WTC11 (cell line): Measurements from ENCODE around the gene IFI16. TPM values are rescaled to one million over a fixed set of nuclear protein-coding genes. Genes with fewer than 3 reads are reported as not detected.
A peak's percentile ranks its signal among the peaks of the same experiment; 100 is the strongest.

Experiments used
- ATAC-seq: fragments of 200-7000 bp; cut with Tn5 transposase; 2 replicates; pipeline ENCODE4 v1.10.0; 2021; ENCODE audit warnings: mild to moderate bottlenecking, moderate library complexity
- CTCF ChIA-PET: fragments of 300-600 bp; sonication (Branson Sonifier 250); formaldehyde crosslinking; loops from one replicate; lab custom pipeline; 2021; ENCODE audit warnings: antibody characterized with exemption; lab: Charles Lee
- POLR2A ChIA-PET: fragments of 350-600 bp; sonication (Branson Sonifier 250); formaldehyde crosslinking; loops from one replicate; lab custom pipeline; 2021; ENCODE audit warnings: antibody characterized with exemption; lab: Charles Lee
- DNase-seq: peaks from one replicate; pipeline ENCODE4 v3.0.0; 2021; ENCODE audit warnings: low spot score
- H3K27ac Mint-ChIP-seq: 2 replicates; pipeline ENCODE4 v1.8.0; 2021; ENCODE audit warnings: mixed read lengths
- H3K27me3 Mint-ChIP-seq: 2 replicates; pipeline ENCODE4 v1.8.0; 2021; ENCODE audit warnings: low read depth, mild to moderate bottlenecking, moderate library complexity, mixed read lengths
- H3K36me3 Mint-ChIP-seq: 2 replicates; pipeline ENCODE4 v1.8.0; 2021; ENCODE audit warnings: mixed read lengths
- H3K4me1 Mint-ChIP-seq: 2 replicates; pipeline ENCODE4 v1.8.0; 2022; ENCODE audit warnings: mixed read lengths
- H3K4me3 Mint-ChIP-seq: 2 replicates; pipeline ENCODE4 v1.8.0; 2021; ENCODE audit warnings: mild to moderate bottlenecking, moderate library complexity, mixed read lengths
- H3K9me3 Mint-ChIP-seq: 2 replicates; pipeline ENCODE4 v1.8.0; 2021; ENCODE audit warnings: mixed read lengths
- ETV6 ChIP-seq: sonication (generic); formaldehyde crosslinking; IDR thresholded peaks from 2 replicates; pipeline ENCODE4 v1.8.1; 2022; ENCODE audit warnings: mild to moderate bottlenecking, missing genetic modification reagents
- FOXJ3 ChIP-seq: sonication (generic); formaldehyde crosslinking; IDR thresholded peaks from 2 replicates; pipeline ENCODE4 v1.9.0; 2021; ENCODE audit warnings: missing genetic modification reagents, mild to moderate bottlenecking, borderline replicate concordance
- FOXP1 ChIP-seq: sonication (generic); formaldehyde crosslinking; IDR thresholded peaks from 2 replicates; pipeline ENCODE4 v1.8.0; 2022; ENCODE audit warnings: missing genetic modification reagents, mild to moderate bottlenecking, moderate library complexity, borderline replicate concordance
- GRHL2 ChIP-seq: fragments of 250-450 bp; sonication (Bioruptor Pico); IDR thresholded peaks from 2 replicates; pipeline ENCODE4 v1.8.0; 2022; ENCODE audit warnings: mild to moderate bottlenecking, moderate library complexity; ENCODE audit not compliant: insufficient replicate concordance, severe bottlenecking
- HMGA2 ChIP-seq: fragments of 250-450 bp; sonication (Bioruptor Pico); IDR thresholded peaks from 2 replicates; pipeline ENCODE4 v1.4.0; 2021; ENCODE audit warnings: mild to moderate bottlenecking, moderate library complexity
- JAZF1 ChIP-seq: fragments of 250-450 bp; sonication (Bioruptor Pico); IDR thresholded peaks from 2 replicates; pipeline ENCODE4 v1.9.0; 2021; ENCODE audit warnings: moderate library complexity, mild to moderate bottlenecking, inconsistent platforms
- KAT7 ChIP-seq: sonication (generic); formaldehyde crosslinking; IDR thresholded peaks from 2 replicates; pipeline ENCODE4 v1.8.1; 2023; ENCODE audit warnings: missing genetic modification reagents, mild to moderate bottlenecking, borderline replicate concordance
- MYBL2 ChIP-seq: sonication (generic); formaldehyde crosslinking; IDR thresholded peaks from 2 replicates; pipeline ENCODE4 v1.8.1; 2023; ENCODE audit warnings: mild to moderate bottlenecking, moderate library complexity, missing genetic modification reagents
- NR2C2 ChIP-seq: sonication (generic); formaldehyde crosslinking; IDR thresholded peaks from 2 replicates; pipeline ENCODE4 v1.8.0; 2022; ENCODE audit warnings: mild to moderate bottlenecking, missing genetic modification reagents
- NR3C1 ChIP-seq: sonication (generic); formaldehyde crosslinking; conservative IDR thresholded peaks from 2 replicates; pipeline ENCODE4 v1.8.1; 2023; ENCODE audit warnings: low read depth, mild to moderate bottlenecking, missing genetic modification reagents
- RORB ChIP-seq: fragments of 250-450 bp; sonication (Bioruptor Pico); IDR thresholded peaks from 2 replicates; pipeline ENCODE4 v1.9.0; 2021; ENCODE audit warnings: mild to moderate bottlenecking
- total RNA-seq: library from RNA; stranded (reverse); gene quantifications from 3 replicates; pipeline ENCODE4 v1.2.3, GENCODE V29; 2021
- TF ChIP-seq, protein P1 (sequence below): sonication (generic); formaldehyde crosslinking; IDR thresholded peaks from 2 replicates; pipeline ENCODE4 v1.8.1; 2023; ENCODE audit warnings: mild to moderate bottlenecking, missing genetic modification reagents
- TF ChIP-seq, protein P2 (sequence below): fragments of 200-600 bp; IDR thresholded peaks from 2 replicates; pipeline ENCODE4 v1.8.0; 2022; ENCODE audit warnings: antibody characterized with exemption
- TF ChIP-seq, protein P3 (sequence below): sonication (generic); formaldehyde crosslinking; IDR thresholded peaks from 2 replicates; pipeline ENCODE4 v1.8.0; 2023; ENCODE audit warnings: missing genetic modification reagents, mild to moderate bottlenecking, borderline replicate concordance
- TF ChIP-seq, protein P4 (sequence below): sonication (generic); formaldehyde crosslinking; IDR thresholded peaks from 2 replicates; pipeline ENCODE4 v1.8.1; 2022; ENCODE audit warnings: low read depth, missing genetic modification reagents, borderline replicate concordance

Gene IFI16
- total RNA-seq, 1 experiment from 2014 or later: 3.2 TPM

DNA sequence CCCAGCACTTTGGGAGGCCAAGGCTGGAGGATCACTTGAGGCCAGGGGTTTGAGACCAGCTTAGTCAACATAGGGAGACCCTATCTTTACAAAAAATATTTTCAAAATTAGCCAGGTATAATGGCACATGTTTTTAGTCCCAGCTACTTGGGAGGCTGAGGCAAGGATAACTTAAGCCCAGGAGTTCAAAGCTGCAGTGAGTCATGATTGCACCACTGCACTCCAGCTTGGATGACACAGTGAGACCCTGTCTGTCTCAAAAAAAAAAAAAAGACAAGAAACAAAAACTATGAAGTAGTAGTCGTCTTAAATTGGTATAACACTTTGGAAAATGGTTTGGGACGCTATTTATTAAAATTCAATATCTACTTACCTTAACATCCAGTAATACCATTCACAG lies 59.2 kb downstream of the IFI16 start:
- H3K27me3 Mint-ChIP-seq: no peaks in the 10 kb centered on the region
- ATAC-seq: no peak
- TF ChIP-seq HMGA2 (CRISPR knock-in tag) (no peak), RORB (CRISPR knock-in tag) (no peak), JAZF1 (CRISPR knock-in tag) (no peak), KAT7 (CRISPR knock-in tag) (no peak)
- TF ChIP-seq, protein P1, sequence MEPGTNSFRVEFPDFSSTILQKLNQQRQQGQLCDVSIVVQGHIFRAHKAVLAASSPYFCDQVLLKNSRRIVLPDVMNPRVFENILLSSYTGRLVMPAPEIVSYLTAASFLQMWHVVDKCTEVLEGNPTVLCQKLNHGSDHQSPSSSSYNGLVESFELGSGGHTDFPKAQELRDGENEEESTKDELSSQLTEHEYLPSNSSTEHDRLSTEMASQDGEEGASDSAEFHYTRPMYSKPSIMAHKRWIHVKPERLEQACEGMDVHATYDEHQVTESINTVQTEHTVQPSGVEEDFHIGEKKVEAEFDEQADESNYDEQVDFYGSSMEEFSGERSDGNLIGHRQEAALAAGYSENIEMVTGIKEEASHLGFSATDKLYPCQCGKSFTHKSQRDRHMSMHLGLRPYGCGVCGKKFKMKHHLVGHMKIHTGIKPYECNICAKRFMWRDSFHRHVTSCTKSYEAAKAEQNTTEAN (CRISPR knock-in tag): no peak
- TF ChIP-seq, all 79 proteins: peak for 0
- ChIA-PET CTCF (interaction anchor here (1.0 to 1.3 kb wide), 2 partner anchors 90 to 146 kb away, joined by 3 read pairs; no protein-coding TSS in a partner anchor), POLR2A (no interaction called here)
- peaks cover 12% of the 10 kb centered on the region for H3K4me1 Mint-ChIP-seq
- H3K27ac Mint-ChIP-seq: no peak overlapping the region
- H3K36me3 Mint-ChIP-seq: no peaks in the 10 kb centered on the region
- H3K4me3 Mint-ChIP-seq: no peak overlapping the region
- no peak for DNase-seq
- H3K9me3 Mint-ChIP-seq: no peaks in the 10 kb centered on the region

DNA sequence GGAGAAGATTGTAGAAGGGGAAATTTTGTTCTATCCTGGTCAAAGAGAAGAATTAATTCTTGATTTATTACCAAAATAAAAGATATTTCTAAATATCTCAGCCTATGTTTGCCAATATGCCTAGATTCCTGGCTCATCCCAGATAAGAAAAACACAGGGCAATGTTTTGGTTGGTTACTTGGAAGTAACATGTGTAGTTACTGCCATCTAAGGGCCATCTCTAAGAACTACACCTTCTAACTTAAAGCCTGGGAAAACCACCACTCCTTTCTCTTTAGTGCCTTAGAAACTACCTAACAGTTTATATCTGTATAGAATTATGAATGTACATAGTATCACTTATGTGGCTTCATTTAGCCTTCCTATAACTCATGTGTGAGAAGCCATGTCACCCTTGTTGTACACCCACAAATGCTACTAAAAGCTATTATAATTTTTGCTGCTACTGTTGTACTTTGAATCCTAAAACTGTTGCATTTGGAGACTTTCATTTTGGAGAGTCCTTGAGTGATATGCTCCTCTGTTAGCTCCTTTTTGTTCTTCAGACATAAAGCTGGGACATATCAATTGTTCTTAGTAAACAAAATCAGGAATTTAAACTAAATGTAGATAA lies 62.4 kb downstream of the IFI16 start:
- CTCF ChIA-PET: interaction anchor here (0.7 to 1.9 kb wide), 13 partner anchors 13 to 868 kb away, joined by 3 to 18 read pairs (median 5); no protein-coding TSS in a partner anchor
- Mint-ChIP-seq H3K4me3 (no peak overlapping the region), H3K9me3 (no peaks in the 10 kb centered on the region), H3K36me3 (no peaks in the 10 kb centered on the region), H3K27me3 (no peaks in the 10 kb centered on the region), H3K27ac (peak overlapping the region; percentile 38; the same call in 1 of the 2 replicates), H3K4me1 (peaks cover 12% of the 10 kb centered on the region)
- DNase-seq (no peak), ATAC-seq (peak; percentile 74)
- POLR2A ChIA-PET: no interaction called here
- TF ChIP-seq GRHL2 (CRISPR knock-in tag) (no peak), NR3C1 (CRISPR knock-in tag) (no peak), NR2C2 (CRISPR knock-in tag) (no peak)
- TF ChIP-seq, protein P2, sequence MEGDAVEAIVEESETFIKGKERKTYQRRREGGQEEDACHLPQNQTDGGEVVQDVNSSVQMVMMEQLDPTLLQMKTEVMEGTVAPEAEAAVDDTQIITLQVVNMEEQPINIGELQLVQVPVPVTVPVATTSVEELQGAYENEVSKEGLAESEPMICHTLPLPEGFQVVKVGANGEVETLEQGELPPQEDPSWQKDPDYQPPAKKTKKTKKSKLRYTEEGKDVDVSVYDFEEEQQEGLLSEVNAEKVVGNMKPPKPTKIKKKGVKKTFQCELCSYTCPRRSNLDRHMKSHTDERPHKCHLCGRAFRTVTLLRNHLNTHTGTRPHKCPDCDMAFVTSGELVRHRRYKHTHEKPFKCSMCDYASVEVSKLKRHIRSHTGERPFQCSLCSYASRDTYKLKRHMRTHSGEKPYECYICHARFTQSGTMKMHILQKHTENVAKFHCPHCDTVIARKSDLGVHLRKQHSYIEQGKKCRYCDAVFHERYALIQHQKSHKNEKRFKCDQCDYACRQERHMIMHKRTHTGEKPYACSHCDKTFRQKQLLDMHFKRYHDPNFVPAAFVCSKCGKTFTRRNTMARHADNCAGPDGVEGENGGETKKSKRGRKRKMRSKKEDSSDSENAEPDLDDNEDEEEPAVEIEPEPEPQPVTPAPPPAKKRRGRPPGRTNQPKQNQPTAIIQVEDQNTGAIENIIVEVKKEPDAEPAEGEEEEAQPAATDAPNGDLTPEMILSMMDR: peak; percentile 66

DNA sequence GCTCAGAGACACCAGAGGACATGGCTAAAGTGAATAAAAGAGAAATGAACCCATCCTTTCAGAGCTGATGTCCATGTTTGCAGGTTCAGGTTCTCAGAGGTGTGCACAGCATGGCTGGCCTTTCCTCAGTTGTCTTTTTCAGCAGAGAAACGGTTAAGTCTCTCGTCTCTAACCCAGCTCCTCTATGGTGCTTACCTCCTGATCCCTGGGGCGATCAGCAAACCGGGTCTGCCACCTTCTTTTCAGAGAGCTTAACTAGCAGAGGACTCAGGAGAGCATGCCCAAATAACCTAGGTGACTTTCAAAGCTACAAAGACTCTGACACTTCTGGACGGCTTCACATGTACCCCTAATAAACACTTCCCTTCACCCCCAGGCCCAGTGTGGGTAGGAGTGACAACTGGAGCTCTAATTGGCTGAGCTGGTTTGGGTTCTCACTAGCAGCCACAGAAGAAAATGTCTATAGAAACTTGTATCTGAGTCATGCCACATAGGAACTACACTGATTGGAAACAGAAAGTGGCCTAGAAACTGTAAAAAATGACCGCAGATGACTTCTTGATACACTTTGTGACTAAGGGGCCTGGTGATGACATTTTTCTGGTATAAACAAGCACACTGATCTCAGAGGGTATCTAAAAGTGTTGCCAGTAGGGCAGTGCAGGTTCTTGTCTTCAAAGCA lies 66.9 kb downstream of the IFI16 start, which contains the start of gene AIM2:
Gene AIM2, minus strand, starts transcription at position 329 of the 682 bp plus-strand sequence. CDS start 3,267 bp downstream, outside the sequence.
- CTCF ChIA-PET: interaction anchor here (1.1 to 1.2 kb wide), 2 partner anchors 55 to 570 kb away, joined by 5 to 7 read pairs; no protein-coding TSS in a partner anchor
- POLR2A ChIA-PET: no interaction called here
- no peaks in the 10 kb centered on the region for H3K36me3 Mint-ChIP-seq
- H3K4me1 Mint-ChIP-seq: peaks cover 2% of the 10 kb centered on the region; the same call in 1 of the 2 replicates
- no peak for TF ChIP-seq FOXJ3 (CRISPR knock-in tag)
- TF ChIP-seq, protein P3, sequence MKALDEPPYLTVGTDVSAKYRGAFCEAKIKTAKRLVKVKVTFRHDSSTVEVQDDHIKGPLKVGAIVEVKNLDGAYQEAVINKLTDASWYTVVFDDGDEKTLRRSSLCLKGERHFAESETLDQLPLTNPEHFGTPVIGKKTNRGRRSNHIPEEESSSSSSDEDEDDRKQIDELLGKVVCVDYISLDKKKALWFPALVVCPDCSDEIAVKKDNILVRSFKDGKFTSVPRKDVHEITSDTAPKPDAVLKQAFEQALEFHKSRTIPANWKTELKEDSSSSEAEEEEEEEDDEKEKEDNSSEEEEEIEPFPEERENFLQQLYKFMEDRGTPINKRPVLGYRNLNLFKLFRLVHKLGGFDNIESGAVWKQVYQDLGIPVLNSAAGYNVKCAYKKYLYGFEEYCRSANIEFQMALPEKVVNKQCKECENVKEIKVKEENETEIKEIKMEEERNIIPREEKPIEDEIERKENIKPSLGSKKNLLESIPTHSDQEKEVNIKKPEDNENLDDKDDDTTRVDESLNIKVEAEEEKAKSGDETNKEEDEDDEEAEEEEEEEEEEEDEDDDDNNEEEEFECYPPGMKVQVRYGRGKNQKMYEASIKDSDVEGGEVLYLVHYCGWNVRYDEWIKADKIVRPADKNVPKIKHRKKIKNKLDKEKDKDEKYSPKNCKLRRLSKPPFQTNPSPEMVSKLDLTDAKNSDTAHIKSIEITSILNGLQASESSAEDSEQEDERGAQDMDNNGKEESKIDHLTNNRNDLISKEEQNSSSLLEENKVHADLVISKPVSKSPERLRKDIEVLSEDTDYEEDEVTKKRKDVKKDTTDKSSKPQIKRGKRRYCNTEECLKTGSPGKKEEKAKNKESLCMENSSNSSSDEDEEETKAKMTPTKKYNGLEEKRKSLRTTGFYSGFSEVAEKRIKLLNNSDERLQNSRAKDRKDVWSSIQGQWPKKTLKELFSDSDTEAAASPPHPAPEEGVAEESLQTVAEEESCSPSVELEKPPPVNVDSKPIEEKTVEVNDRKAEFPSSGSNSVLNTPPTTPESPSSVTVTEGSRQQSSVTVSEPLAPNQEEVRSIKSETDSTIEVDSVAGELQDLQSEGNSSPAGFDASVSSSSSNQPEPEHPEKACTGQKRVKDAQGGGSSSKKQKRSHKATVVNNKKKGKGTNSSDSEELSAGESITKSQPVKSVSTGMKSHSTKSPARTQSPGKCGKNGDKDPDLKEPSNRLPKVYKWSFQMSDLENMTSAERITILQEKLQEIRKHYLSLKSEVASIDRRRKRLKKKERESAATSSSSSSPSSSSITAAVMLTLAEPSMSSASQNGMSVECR (CRISPR knock-in tag): no peak
- no peak for TF ChIP-seq MYBL2 (CRISPR knock-in tag)
- TF ChIP-seq FOXP1: no peak
- no peak for TF ChIP-seq ETV6 (CRISPR knock-in tag)
- TF ChIP-seq, protein P4, sequence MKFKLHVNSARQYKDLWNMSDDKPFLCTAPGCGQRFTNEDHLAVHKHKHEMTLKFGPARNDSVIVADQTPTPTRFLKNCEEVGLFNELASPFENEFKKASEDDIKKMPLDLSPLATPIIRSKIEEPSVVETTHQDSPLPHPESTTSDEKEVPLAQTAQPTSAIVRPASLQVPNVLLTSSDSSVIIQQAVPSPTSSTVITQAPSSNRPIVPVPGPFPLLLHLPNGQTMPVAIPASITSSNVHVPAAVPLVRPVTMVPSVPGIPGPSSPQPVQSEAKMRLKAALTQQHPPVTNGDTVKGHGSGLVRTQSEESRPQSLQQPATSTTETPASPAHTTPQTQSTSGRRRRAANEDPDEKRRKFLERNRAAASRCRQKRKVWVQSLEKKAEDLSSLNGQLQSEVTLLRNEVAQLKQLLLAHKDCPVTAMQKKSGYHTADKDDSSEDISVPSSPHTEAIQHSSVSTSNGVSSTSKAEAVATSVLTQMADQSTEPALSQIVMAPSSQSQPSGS (CRISPR knock-in tag): no peak
- TF ChIP-seq, all 79 proteins: peak for 0
- no peak within 1 kb of the TSS for H3K4me3 Mint-ChIP-seq
- no peaks in the 10 kb centered on the region for H3K9me3 Mint-ChIP-seq
- ATAC-seq (no peak), DNase-seq (no peak)
- no peaks in the 10 kb centered on the region for H3K27me3 Mint-ChIP-seq
- H3K27ac Mint-ChIP-seq: no peak within 1 kb of the TSS
